NCI-H446 (cell line): ENCODE results near the gene CEP131.

Experiments
- DNase-seq, 2 experiments: peaks; one replicate each; lab custom pipeline; 2025; lab: John Stamatoyannopoulos, UW

The CEP131 gene

GRCh38 chr17:81251709-81252301, 29.0 kb upstream of the CEP131 start:
- DNase-seq = peak; percentile 29 to 82

DNA sequence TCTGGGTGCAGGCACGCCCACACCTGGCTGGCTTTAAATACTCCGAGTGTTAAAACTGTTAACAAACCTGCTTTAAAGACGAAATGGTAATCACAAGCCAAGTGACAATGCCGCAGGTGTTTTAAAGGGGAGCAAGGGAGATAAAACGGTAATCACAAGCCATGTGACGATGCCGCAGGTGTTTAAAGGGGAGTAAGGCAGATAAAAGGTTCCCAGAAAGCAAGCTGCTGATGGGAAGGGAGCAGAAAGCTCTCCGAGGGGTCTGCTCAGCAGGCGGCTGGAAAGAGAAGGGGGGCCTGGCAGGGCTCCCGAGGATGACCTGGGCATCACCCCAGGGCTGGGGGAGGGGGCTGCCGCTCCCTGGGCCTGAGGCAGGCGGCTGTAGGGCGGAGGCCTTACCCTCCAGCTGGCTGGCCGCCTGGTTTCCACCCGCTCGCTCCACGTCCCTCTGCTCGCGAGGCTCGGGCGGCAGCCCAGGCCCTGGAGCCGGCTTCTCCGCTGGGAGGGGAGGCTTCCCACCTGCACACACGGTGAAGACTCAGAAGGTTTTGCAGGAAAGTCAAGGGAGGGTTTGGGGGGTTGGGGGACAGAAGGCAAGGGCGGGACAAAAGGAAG, 28.4 kb upstream of the CEP131 start:
- peak; percentile 44 to 82 for DNase-seq

GRCh38 chr17:81250286-81251093, 27.7 kb upstream of the CEP131 start:
- DNase-seq = no peak

GRCh38 chr17:81249223-81250040, 26.7 kb upstream of the CEP131 start:
- DNase-seq = no peak

- DNase-seq = no peak
Observed at GRCh38 chr17:81248649-81249048, 25.9 kb upstream of the CEP131 start.

GRCh38 chr17:81247339-81247990, 24.7 kb upstream of the CEP131 start:
- DNase-seq = no peak

- no peak for DNase-seq
Observed at GRCh38 chr17:81246679-81247338, 24.0 kb upstream of the CEP131 start.

GRCh38 chr17:81246343-81246670, 23.5 kb upstream of the CEP131 start:
- no peak for DNase-seq

DNA sequence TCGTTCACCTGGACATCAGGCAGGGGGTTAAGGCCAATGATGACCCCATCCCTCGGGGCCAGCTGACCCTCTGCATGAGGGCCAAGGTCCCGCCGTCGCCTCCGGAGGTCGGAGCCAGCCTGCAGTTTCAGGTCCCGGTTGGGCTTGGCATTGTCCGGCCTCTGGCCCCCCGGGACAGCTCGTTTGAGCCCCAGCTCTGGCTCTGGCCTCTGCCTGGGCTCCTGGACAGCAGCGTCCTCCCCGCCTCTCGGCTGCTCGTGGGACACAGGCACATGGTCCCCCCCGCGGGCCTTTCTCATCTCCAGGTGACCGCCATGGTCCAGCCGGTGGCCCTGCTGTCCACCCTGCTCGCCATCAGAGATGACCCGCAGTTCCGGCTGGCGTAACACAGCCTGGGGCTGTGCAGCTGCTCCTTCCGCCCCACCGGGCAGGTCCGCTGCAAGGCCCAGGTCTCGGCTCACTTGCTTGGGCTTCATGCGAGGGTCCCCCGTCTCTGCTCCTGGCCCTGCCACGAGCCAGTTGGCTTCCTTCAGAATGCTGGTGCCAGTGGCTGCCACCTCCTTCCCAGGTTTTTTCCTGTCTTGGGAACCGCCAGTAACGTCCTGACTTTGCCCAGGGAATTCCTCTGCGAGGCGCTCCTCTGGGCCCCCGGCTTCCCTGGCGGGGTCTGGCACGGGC, 23.0 kb upstream of the CEP131 start:
- DNase-seq = no peak

DNA sequence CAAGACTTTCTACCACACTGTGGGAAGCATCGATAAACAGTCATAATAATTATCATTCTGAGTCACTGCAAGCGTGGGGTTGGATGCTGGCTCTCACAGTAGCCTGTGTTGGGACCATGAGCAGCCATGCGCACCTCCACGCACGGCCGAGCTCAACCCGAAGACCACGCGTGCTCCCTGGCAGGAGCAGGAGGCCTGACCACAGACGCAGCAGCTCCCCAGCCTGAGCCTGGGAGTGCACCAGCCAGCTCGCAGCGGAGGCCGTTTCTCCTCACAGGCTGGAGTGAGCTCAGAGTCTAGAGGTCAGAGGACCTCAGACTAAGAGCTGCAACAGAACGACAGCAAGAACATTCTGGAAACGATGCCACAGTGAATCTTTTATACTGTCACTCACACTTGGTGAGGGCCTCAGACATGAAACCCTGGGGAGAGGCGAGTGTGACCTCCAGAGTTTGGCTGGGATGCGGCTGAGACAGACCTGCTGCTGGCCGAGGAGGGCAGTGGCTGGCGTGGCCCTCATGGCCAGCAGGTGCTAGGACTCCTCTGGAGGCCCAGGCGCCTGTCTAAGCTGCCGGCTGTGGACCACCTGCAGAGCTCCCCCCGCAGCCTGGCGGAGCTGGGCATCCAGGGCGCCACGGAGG, 22.4 kb upstream of the CEP131 start:
- no peak for DNase-seq

DNA sequence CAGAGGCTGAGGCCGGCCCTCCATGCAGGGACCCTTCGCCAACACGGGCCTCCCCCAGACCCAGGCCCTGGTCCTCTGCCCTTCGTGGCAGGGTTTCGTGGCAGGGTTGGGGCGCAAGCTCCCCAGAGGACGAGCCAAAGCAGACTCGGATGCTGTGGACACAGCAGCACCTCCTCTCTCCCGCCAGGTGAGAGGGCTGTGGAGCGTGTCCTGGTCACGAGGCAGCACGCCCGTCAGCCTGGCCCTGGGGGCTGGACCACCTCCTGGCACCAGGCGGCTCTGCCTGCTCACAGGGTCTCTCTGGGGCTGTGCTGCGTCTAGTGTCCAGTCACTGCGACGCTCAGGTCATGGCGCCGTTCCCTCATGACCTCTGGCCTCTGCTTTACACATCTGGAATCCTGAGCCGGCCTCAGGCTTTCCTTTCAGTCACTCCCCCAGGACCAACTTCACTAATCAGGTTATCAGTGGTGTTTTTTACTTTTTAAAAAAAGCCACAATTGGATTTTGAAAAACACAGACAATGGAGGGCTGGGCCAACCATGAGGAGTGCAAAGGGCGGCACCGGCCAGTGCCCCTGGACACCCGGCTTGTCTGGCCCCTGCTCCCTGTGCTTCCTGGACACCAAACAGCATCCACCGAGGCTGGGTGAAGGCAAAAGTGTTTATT, 21.7 kb upstream of the CEP131 start:
- no peak for DNase-seq

- no peak for DNase-seq
Observed at GRCh38 chr17:81243333-81243664, 20.5 kb upstream of the CEP131 start.

DNA sequence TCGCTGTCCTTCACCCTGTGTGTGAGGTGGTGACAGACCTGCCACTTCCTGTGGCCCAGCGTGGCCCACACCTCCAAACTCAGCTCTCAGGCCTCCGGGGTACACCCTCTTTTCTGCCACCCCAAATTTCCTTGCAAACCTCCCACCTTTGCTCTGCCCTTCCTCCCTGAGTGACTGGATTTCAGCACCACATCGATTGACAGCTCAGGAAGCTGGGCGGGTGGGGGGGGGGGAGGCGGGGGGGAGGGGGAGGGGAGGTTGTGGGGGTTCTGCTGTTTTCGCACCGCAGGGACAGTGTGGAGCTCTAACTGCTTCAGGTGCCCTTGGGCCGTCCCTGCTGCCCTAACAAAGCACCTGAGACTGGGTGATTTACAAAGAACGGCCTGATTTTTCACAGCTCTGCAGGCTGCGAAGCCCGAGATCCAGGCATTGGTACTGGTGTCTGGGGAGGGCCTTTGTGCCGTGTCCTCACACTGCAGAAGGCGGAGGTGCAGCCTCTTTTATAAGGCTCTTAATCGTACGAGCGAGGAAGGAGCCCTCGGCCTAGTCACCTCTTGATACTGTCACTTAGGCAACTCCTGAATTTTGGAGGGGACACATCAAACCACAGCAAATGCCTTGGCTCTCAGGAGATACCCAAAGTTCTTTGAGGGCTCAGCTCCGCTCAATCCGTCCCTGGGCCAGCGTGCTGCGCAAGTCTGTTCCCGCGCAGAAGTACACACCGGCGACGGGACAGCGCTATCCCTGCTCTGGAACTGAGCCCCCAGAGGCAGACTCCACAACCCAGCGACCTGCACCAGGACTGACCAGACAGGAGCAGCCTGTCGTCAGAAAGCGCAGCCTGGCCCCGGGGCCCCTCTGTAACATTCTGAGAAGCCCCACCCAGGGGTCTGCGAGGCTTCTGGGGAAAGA, 19.9 kb upstream of the CEP131 start:
- DNase-seq = no peak

- DNase-seq = peak in 1 of 2 experiments; percentile 56
Observed at GRCh38 chr17:81241648-81242420, 19.1 kb upstream of the CEP131 start.

DNA sequence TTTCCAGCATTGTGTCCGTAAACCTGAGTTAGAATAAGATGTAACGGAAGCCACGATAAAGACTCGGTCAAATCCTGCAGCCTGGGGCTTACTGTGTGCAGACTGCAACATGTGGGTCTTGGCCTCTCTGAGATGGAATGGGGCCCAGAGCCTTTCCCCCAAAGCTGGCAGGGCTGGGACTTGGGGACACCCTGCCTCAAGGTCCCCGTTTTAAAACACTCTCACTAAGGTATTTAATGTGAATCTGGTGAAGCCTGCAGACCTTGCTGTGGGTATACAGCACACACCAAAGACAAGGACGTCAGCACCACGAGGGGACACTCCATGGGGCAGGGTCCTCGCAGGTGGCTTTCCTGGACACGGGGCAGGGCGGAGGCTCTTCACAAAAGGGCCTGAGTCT, 18.4 kb upstream of the CEP131 start:
- no peak for DNase-seq

DNA sequence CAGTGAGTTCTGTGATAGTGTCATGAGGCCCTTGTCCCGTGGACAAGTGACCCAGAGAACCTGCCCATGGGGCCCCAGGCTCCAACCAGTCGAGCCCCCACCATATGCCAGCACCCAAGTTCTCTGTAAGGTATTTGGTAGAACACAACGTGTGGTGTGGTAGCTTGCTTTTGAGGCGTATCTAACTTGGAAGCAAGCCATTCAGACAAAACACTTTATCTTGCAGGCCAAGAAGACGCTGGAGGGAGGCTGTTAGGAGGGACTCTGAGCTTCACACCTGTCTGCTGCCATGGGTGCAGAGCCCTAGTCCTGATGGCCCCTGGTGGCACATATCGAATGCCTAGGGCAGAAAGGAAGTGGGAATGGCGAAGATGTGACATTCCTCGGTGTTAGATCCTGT, 18.0 kb upstream of the CEP131 start:
- DNase-seq = no peak

- DNase-seq = no peak
Observed at GRCh38 chr17:81239714-81240555, 17.2 kb upstream of the CEP131 start.
